Parathyroid adenoma (tissue), 2 donors: ENCODE measurements around the gene OXCT1.
"Not testable (repeated sequence)": the region's sequence is repeated elsewhere in the genome, so short reads cannot be mapped to it uniquely, and the experiment has no call there.

ENCODE experiments used
- H2AFZ ChIP-seq: fragments of 300-600 bp; sonication (generic); one replicate; pipeline ENCODE4 v1.7.0; 2017; ENCODE audit warnings: antibody characterized with exemption, mild to moderate bottlenecking
- H3K27ac ChIP-seq: fragments of 300-600 bp; sonication (generic); one replicate; pipeline ENCODE4 v1.7.0; 2017
- H3K27me3 ChIP-seq: fragments of 300-600 bp; sonication (generic); one replicate; pipeline ENCODE4 v1.7.0; 2017; ENCODE audit warnings: low read length; ENCODE audit not compliant: control insufficient read depth, insufficient read depth
- H3K36me3 ChIP-seq: fragments of 300-600 bp; sonication (generic); one replicate; pipeline ENCODE4 v1.7.0; 2017; ENCODE audit warnings: low read length; ENCODE audit not compliant: control insufficient read depth, insufficient read depth
- H3K4me1 ChIP-seq: fragments of 300-600 bp; sonication (generic); one replicate; pipeline ENCODE4 v1.7.0; 2017; ENCODE audit warnings: control low read depth
- H3K4me2 ChIP-seq: fragments of 300-600 bp; sonication (generic); one replicate; pipeline ENCODE4 v1.7.0; 2017; ENCODE audit warnings: low read length
- H3K4me3 ChIP-seq: fragments of 300-600 bp; sonication (generic); one replicate; pipeline ENCODE4 v1.7.0; 2017; ENCODE audit warnings: low read depth, low read length
- H3K79me2 ChIP-seq: fragments of 300-600 bp; sonication (generic); one replicate; pipeline ENCODE4 v1.7.0; 2017; ENCODE audit warnings: control low read depth
- H3K9ac ChIP-seq: fragments of 300-600 bp; sonication (generic); one replicate; pipeline ENCODE4 v1.7.0; 2017; ENCODE audit warnings: mild to moderate bottlenecking
- H3K9me3 ChIP-seq: fragments of 300-600 bp; sonication (generic); one replicate; pipeline ENCODE4 v1.7.0; 2017; ENCODE audit warnings: low read length; ENCODE audit not compliant: control insufficient read depth
- TF ChIP-seq, protein P1 (sequence below): fragments of 300-600 bp; sonication (generic); IDR thresholded peaks from one replicate; pipeline ENCODE4 v1.7.0; 2017; ENCODE audit warnings: antibody characterized with exemption, mild to moderate bottlenecking
- donor health status: primary hyperparathyroidism.

OXCT1 gene

DNA sequence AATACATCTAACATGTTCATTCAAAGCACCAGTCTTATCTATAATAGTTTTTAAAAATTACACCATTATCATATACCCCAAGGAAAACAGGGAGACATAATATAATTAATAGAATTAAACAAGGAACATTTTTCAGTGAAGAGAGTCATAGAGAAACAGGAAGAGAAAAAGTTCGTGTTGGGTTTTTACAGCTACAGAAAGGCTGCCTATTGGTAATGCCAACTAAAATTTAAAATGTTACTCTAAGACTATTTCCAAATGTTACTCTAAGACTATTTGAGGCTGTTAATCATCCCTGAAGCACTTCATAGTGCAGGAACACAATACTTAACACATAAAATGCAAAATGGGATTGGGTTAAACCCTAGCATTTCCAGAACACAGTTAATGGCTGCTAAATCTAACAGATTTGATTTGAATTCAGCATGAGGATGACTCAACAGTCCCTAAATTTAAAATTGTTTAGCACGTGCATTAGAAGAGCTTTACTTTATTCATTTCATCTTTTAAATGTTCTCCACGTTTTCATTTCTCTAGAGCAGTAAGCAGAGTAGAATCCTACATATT lies 54.5 kb downstream of the OXCT1 start:
- Histone ChIP-seq H3K4me1 (no peaks in the 10 kb centered on the region), H3K27ac (no peak overlapping the region), H3K4me3 (no peak overlapping the region), H3K79me2 (no peaks in the 10 kb centered on the region), H3K27me3 (no peaks in the 10 kb centered on the region), H3K4me2 (no peak overlapping the region), H3K36me3 (no peaks in the 10 kb centered on the region), H3K9me3 (no peaks in the 10 kb centered on the region), H3K9ac (no peak overlapping the region), H2AFZ (no peak overlapping the region)
- TF ChIP-seq, protein P1, sequence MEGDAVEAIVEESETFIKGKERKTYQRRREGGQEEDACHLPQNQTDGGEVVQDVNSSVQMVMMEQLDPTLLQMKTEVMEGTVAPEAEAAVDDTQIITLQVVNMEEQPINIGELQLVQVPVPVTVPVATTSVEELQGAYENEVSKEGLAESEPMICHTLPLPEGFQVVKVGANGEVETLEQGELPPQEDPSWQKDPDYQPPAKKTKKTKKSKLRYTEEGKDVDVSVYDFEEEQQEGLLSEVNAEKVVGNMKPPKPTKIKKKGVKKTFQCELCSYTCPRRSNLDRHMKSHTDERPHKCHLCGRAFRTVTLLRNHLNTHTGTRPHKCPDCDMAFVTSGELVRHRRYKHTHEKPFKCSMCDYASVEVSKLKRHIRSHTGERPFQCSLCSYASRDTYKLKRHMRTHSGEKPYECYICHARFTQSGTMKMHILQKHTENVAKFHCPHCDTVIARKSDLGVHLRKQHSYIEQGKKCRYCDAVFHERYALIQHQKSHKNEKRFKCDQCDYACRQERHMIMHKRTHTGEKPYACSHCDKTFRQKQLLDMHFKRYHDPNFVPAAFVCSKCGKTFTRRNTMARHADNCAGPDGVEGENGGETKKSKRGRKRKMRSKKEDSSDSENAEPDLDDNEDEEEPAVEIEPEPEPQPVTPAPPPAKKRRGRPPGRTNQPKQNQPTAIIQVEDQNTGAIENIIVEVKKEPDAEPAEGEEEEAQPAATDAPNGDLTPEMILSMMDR = no peak

DNA sequence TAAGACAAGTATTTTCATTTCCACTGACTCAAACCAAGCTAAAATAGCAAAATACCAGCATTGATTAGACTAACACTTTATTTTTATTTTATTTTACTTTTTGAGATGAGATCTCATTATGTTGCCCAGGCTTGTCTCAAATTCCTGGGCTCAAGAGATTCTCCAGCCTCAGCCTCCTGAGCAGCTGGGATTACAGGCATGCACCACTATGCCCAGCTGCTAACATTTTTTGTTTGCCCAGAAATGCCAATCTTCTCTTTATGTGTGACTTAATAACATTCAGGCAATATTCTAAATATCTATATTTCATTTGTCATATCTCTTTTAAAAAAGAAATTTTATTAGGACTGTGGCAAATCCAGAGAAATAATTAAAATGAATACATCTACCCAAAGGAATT lies 55.0 kb downstream of the OXCT1 start:
- Histone ChIP-seq H3K4me2 (no peak overlapping the region), H3K9ac (no peak overlapping the region), H3K27ac (no peak overlapping the region), H3K79me2 (no peaks in the 10 kb centered on the region), H2AFZ (no peak overlapping the region), H3K27me3 (no peaks in the 10 kb centered on the region), H3K9me3 (no peaks in the 10 kb centered on the region), H3K4me3 (no peak overlapping the region), H3K4me1 (no peaks in the 10 kb centered on the region), H3K36me3 (no peaks in the 10 kb centered on the region)
- TF ChIP-seq, protein P1 = no peak

DNA sequence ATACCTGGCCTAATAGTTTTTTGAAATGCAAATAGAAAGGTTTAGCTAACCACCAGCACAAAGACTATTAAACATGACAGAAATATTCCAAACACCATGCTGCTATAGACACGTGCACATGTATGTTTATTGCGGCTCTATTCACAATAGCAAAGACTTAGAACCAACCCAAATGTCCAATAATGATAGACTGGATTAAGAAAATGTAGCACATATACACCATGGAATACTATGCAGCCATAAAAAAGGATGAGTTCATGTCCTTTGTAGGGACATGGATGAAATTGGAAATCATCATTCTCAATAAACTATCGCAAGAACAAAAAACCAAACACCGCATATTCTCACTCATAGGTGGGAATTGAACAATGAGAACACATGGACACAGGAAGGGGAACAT lies 55.9 kb downstream of the OXCT1 start:
- H3K9ac ChIP-seq, H3K4me1 ChIP-seq, H3K27ac ChIP-seq, H3K9me3 ChIP-seq, H3K4me2 ChIP-seq, H3K36me3 ChIP-seq, H3K27me3 ChIP-seq, H2AFZ ChIP-seq, H3K4me3 ChIP-seq, H3K79me2 ChIP-seq: not testable (repeated sequence)

DNA sequence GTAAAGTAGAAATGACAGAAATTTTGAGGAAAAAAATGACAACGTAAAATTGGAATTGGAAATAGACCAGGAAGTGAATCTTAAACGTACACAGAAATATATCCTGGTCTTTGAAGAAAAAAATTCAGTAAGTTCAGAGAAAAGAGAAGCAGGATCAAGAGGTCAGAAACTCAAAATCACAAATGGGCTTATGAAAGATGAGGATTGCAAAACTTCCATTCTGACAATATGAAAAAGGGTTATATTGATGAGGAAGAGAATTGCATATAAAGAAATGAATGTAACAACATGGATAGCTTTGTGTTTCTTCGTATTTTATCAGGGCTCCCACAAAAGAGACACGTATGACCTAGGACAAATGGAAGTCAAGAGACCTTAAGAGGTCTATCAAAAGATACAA lies 58.1 kb downstream of the OXCT1 start:
- Histone ChIP-seq H2AFZ (no peak overlapping the region), H3K27ac (no peak overlapping the region), H3K4me3 (no peak overlapping the region), H3K27me3 (no peaks in the 10 kb centered on the region), H3K9me3 (no peaks in the 10 kb centered on the region), H3K4me1 (no peaks in the 10 kb centered on the region), H3K36me3 (no peaks in the 10 kb centered on the region), H3K4me2 (no peak overlapping the region), H3K9ac (no peak overlapping the region), H3K79me2 (no peaks in the 10 kb centered on the region)
- TF ChIP-seq, protein P1 = no peak

DNA sequence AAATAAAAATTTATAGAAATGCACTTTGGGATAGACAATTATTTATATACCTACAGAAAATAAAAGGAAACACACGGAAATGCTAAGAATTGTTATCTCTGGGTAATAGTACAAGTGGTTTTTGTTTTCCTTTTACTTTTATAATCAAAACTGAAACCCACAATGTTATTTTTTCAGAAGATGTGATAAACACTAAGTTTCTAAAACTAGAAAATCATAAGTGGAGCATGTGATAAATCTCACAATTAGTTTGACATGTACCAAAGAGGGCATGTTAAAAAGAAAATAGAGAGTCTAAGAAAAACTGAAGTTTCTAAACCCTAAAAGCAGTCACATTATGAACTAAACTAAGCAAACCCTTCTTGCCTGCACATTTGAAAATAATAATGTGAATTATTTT lies 61.1 kb downstream of the OXCT1 start:
- Histone ChIP-seq H3K4me3 (no peak overlapping the region), H3K27ac (no peak overlapping the region), H3K9me3 (no peaks in the 10 kb centered on the region), H3K9ac (no peak overlapping the region), H3K36me3 (no peaks in the 10 kb centered on the region), H3K79me2 (no peaks in the 10 kb centered on the region), H2AFZ (no peak overlapping the region), H3K27me3 (no peaks in the 10 kb centered on the region), H3K4me1 (no peaks in the 10 kb centered on the region), H3K4me2 (no peak overlapping the region)
- TF ChIP-seq, protein P1 = no peak
